Fibroblast of the conjunctiva (primary cell): Measurements from ENCODE around the gene GFAP.
A peak's percentile ranks its signal among the peaks of the same experiment; 100 is the strongest.
"Not testable (repeated sequence)": the region's sequence is repeated elsewhere in the genome, so short reads cannot be mapped to it uniquely, and the experiment has no call there.

Experiments
- DNase-seq: peaks from one replicate; pipeline ENCODE4 v3.0.0-alpha.2; 2010; ENCODE audit warnings: low read depth

The GFAP gene

DNA sequence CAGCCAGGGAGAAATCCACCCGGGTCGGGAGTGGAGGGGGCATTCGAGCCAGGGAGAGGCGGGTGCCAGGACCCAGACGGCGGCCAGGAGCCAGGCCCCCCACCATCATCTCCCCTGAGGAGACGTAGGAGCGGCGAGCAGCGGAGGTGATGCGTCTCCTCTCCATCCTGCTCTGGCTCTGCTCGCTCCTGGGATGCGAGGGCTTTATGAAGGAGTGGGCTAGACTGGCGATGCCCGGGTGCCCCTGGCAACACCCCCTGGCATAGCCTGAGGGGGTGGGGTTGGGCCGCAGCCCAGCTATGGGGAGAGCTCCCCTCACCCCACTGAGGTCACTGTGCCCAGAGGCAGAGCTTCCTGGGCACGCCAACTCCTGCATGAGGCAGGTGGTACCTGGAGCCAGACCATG, at the start of gene GFAP:
Gene GFAP, minus strand, starts transcription at position 180 of the 406 bp plus-strand sequence. Its CDS starts 14 bp downstream, at position 166.
- no peak for DNase-seq

DNA sequence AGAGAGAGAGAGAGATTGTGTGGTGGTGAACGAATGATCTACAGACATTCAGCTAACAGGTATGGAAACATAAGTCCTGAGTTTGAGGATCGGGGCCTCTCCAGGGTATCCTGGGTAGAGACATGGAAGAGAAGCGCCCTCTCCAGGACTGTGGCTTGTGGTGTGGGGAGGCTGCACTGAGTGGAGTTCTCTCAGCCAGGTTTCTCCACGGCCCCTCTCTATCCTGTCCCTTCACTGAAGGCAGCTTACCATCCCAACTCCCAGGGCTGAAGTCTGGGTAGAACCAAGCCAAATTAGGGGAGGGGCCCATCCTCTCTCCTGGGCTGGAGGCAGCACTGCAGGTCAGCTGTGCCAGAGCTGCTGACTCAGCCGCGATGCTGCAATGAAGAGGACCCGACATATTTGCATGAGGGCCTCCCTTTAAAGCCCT, 46.6 kb upstream of the GFAP start:
- DNase-seq: no peak

DNA sequence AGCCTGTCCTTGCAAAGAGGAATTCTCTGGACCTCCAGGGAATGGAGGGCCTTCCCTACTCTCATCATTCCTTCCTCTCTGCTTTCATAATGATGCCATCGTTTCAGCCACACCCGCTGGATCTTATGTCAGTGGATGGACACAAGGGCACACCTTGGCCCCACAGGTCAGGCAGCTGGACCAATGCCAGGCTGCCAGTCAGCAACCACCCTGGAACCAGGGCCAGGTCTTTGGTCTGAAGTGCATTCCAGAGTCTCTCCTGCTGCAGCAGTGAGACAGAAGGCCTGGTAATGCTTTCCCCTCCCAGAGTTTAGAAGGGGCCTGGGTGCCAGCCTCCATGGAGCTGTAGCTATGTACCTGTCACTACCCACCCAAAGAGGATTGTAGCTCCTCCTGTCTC, 45.4 kb upstream of the GFAP start:
- no peak for DNase-seq

DNA sequence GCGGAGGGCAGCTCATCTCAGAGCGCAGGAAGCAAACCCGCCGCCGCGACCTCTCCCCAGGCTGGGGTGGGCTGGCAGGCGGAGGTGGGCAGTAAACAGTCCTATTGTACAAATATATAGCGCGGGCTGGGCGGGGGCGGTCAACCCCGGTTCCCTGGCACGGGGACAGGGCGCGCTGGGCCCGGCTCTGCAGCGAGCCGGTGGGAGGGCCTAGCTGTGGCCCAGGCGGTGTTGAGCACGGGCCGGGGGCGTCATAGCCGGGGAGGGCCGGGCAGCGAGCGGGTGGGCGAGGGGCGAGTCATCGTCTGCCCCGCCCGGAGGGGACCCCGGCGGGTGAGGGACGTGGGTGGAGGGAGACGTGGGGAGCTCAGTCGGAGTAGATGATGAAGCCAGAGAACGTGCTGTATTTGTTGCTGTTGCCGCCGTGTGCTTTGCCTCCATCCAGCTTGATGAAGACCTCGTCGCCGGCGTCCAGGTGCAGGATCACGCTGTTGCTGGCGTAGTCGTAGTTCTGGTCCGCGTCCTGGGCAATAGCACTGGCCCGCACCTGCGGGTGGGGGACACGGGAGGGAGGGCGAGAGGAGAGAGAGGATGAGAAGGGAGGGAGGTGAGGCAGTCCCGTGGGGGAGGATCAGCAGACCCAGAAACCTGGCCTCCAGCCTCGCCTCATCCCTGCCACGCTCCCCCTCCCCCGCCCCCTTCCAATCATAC, 44.7 kb upstream of the GFAP start:
- no peak for DNase-seq

DNA sequence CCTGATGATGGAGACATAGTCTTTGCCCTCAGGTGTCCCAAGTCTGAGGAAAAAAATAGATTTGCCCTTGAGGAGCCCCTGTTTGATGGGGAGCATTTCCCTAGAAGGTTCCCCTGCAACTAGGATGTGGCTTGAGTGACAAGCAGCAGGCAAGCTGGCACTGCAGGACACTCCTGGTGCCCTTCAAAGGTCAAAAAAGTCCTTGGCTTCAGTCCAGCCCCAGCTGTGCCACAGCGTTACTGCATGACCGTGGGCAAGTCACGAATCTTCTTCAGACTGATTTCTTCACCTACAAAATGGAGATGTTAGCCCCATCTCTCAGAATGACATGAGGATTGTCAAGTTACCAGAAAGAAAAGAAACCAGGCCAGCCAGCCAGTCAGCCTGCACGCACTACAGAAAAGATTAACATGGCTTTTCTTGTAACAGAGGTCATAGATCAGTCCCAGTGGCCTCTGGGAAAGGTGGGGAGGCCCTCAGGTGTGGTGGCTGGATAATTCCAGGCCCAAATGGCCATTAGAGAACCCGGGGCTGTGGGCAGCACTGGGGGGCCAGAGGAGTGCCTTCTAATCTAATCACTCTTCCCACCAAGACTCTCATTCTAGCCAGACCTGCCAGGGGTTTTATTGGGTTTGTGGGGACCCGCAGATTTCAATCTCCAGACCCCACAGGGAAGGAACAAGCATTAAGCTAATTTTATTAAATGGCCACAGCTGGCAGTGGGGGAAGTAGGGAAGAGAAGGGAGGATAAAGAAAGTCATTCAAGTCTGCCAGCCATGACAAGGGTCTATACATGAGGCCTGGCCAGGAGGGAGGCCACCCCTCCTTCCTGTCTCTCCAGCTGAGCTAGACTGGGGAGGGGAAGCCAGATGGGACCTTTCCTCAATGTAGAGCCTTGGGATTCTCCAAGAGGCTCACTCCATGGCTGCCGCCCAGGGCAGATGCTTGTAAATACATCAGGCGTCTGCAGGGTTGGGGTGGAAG, 42.0 kb upstream of the GFAP start:
- DNase-seq: no peak

DNA sequence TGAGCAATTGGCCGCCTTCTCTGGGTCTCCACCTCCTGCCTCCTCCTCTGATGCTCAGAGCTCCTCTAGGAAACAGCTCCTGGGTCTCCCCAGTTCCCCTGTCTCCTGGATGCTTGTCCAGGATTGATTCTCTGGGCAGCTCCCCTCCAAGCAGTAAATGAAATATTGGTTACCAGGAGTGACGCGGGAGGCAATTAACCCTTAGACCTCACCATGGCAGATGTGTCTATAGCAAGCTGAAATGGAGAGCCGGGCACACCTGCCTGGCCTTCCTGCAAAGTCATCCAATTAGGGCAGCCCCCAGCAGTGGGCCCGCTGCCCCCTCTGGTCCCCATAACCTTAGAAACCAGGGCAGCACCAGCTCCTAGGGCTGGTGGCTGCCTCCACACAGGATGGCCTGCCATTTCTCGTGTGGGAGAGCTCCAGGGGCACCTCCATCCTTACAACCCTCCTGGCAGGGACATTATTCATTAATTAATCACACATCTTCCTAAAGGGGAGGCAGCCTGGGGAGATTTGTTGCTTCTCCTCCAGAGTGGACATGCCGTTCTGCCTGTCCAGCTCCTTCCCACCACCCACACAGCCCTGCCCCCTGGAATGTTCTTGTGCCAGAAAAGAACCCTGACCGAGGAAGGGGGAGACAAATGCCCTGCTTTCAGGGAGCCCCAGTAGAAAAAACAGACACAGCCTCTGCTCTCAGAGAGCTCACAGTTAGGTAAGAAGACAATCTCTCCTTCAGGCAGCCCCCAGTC, 40.5 kb upstream of the GFAP start:
- DNase-seq: no peak

DNA sequence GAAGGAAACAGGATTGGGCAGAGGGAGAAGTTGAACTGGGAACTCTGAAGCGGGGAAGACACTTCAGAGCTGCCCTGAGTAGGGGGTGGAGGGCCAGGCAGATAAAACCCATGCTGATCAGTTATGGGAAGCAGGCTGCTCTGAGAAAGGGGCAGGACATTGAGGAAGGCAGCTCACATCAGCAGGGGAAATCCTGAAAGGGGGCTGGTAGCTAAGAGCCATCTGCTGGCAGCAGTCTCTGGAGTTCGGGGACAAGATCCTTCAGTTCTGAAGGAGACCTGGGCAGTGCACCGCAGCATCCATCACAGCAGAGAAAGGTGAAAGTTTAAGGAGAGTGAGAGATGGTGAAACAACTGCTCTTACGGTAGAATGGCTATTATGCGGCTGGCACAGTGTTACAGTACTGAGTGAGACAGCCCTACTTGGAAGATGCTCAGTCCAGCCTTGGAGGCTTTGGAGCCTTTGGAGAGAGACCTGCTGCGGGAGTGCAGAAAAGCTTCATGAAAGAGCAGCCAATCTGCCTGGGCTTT, 37.7 kb upstream of the GFAP start:
- DNase-seq: no peak

DNA sequence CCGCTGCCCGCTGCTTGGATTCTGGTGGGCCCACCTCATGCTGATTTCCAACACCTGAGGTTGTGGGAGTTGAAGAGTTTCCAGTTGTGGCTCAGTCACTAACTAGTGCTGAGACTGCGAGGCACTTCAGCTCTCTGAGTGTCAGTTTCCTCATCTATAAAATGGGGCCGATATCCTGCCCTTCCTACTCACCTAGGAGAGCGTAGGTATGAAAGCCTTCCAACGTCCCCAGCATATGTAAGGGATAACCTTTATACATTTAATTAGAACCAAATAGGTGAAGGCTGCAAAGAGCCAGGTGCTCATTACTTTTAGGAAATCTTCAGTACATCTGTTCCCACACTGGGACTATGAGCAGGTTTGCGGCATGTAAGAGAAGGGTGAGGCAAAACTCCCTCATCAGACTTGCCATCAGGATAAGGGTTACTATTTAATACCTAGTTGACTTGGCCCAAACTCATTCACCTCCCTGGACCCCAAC, 33.1 kb upstream of the GFAP start:
- no peak for DNase-seq

DNA sequence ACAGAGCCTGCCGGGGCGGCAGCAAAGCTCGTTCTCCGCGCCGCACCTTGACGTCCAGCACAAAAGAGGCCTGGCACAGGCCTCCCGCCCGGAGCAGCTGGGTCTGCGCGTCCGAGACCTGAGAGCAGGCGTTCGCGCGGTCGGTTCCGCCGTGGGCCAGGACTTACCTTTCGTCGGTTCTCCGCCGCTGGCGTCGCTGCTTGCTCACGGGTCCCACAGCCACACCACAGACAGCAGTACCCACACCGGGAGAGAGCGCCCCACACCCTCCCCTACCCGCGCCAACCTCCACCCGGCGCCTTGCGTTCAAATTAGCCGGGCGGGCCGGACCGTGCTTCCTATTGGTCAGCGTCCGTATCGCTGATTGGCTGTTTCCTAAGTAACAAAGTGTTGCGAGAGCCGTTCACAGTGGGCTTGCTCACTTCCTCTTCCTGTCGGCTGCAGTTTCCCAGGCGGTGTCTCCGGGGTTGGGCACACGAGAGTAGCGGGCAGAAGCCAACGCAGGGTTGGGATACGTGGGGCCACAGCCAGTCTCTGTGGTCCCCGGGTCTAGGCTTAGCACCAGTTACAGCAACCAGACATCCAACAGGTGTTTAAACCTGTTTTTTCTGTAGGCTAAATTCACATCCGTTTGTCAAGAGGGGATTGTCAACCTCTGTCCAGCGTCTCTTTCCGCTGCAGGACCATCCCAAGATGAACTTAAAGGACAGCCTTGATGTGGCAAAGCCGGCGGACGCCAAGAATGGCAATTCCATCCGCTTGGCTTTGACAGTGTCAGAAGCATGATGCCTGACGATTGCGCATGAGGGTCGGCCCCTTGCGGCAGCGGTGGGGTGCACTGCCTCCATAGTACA, 32.4 kb upstream of the GFAP start, which contains the start of gene KIF18B:
Gene KIF18B, minus strand, starts transcription at position 313 of the 854 bp plus-strand sequence. CDS start 11,429 bp downstream, outside the sequence.
- DNase-seq: peak; percentile 93

DNA sequence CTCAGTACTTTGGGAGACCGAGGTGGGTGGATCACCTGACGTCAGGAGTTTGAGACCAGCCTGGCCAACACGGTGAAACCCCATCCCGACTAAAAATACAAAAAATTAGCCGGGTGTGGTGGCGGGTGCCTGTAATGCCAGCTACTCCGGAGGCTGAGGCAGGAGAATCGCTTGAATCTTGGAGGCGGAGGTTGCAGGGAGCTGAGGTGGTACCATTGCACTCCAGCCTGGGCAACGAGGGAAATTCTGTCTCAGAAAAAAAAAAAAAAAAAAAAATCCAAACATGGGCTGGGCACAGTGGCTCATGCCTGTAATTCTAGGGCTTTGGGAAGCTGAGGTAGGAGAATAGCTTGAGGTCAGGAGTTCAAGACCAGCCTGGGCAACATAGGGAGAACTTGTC, 30.4 kb upstream of the GFAP start:
- DNase-seq: not testable (repeated sequence)

DNA sequence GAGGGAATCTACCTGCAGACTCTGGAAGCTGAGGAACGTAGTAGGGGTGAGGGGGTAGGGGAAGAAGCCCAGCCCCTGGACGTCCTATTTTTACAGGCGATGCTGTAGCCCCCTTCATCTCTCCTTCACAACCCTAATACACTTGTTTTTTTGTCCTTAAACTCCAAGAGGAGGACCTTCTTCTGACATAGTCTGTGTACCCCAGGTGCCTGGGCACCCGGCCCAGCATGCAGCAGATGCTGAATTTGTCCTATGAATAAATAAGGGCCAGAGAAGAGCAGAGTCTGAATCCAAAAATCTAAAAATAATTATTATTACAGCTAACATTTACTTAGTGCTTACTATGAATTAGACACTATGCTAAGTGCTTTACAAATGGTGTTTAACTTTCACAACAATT, 27.2 kb upstream of the GFAP start:
- DNase-seq: no peak

DNA sequence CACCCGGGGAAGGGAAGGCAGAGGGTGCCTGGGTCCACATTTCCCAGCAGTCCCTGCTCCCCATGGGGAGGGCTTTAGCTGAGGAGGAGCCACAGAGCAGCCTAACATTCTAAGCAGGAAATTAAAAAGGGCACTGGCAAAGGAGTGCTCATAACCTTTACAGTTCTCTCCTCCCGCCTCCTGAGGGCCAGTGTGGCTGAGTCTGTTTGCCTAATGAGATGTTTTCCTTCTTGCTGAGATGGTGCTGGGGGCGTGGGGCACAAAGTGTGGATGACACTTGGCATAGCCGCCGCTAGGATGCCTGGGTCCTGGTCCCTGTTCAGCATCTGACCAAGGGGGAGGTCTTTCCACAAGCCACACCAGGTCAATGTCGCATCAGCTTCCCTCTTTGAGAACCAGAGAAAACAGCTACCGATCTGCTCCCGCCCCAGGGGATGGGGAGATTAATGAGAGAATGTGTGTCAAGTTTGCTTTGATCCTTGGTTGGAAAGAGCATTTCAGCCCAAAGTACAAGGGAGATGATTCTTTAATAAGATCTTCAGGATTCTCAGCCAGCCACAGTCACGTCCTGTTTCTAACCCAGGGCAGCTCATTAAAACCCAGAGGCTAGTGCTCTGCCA, 26.5 kb upstream of the GFAP start:
- DNase-seq: no peak

DNA sequence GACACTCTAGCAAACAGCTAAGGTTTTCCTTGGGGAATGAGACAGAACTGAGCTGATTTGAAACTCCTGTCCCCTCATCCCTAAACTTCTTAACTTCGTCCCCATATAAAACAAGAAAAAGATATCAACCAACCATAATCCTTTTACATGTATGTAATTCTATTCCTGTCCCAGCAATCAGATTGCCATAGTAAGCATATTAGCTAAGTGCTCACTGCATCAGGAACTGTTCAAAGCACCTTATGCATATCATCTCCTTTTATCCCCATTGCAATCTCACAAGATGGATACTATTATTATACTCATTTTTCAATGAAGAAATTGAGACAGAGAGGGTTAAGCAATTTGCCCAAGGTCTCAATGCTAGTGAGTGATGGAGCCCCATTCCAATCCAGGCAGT, 25.5 kb upstream of the GFAP start:
- no peak for DNase-seq

DNA sequence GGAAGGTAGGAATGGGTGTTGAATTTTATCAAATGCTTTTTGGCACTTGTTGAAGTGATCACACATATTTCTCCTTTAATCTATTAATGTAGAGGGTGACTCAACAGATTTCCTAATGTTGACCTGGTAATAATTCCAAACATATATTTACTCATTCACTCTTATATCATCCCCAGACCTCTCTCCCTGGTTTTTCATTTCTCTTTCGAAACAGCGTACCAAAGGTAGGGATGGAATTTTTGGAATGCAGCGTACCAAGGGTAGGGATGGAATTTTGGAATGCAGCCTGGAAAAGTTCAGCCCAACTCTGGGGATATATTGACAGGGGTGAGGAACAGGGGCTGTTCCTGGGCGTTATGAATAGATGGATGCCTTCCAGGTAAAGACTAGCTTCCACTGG, 25.0 kb upstream of the GFAP start:
- DNase-seq: no peak

DNA sequence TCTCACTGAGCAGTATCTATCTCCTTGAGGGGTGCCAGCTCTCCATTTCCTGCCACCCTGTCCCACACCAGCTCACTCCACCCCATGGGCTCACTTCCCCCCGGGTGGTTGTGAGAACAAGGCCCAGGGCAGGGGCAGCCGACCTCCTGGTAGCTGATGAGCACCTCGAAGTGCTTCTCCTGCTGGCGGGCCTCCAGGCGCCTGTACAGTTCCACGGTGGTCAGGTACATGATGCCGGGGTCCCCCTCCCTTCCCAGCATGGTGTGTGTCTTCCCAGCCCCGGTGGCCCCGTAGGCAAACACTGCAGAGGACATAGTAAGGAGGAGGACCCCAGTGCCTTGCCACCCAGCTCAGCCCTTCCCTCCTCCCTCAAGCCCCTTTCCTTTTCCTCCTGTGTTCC, 19.8 kb upstream of the GFAP start:
- no peak for DNase-seq

DNA sequence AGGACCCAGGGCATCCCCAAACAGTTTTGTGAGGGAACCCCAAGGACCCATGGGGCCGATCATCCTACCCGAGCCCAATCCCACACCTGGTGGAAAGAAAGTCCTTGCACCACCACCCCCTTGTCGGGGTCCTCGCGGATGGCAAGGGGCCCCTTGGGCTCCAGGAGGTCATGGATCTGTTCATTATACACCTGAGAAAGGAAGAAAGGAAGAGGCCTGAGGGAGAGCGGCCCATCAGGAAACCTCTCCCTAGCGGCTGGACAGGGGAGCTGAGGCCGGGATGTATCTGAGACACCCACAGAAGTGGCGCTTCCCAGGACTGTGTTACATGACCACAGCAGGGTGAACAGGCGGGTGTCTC, 19.4 kb upstream of the GFAP start:
- DNase-seq: no peak

DNA sequence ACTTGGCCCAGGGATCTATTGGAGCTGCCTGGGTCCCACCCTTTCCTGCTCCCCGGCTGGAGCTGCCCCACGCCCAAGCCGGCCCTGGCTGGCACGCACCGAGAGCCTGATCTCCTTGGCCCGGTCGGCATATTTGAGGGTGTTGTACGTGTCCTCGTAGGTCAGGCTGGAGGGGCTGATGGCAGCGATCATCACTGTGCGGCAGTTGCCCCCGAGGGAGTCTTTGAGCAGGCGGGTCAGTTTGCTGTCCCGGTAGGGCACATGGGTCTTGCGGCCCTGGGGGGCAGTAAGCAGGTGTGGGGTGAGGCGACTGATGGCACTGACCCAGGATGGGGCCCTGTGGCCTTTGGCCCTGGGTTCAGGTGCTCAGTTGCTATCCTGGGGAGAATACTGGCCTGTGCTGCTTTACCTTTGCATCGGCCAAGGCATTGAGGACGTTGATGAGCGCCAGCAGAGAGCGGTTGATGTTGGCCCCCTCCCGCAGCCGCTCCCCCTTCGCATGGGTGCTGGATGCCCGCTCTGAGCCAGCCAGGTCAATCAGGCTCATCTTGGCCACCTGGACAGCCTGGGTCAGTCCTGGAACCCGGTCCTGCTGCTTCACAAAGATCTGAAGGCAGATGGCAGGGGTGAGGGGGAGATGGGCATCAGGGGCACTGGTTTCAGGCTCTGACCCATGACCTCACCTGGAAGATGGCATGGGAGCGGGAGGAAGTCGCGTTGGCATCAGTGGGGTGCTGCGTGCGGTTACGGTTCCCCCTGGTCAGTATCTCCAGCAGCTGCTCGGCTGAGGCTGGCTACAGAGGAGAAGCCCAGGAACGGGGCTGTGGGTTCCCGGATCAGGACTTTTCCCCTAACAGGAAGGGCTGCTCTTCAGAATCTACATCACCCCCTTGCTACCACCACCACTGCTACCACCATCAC, 18.8 kb upstream of the GFAP start:
- no peak for DNase-seq

DNA sequence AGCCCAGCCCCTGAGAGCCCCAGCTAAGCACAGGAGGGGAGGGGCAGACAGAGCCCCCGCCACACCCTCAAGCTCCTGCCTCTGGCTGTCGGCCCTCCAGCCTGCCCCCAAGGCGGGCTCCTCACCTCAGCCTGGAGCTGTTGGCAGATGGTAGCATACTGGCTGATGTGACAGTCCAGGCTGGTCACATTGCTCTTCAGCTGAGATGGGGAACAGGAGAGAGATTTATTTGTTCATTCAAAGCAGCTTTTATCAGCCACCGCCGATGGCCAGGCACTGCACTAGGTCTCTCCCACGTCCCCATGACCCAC, 17.4 kb upstream of the GFAP start:
- no peak for DNase-seq

DNA sequence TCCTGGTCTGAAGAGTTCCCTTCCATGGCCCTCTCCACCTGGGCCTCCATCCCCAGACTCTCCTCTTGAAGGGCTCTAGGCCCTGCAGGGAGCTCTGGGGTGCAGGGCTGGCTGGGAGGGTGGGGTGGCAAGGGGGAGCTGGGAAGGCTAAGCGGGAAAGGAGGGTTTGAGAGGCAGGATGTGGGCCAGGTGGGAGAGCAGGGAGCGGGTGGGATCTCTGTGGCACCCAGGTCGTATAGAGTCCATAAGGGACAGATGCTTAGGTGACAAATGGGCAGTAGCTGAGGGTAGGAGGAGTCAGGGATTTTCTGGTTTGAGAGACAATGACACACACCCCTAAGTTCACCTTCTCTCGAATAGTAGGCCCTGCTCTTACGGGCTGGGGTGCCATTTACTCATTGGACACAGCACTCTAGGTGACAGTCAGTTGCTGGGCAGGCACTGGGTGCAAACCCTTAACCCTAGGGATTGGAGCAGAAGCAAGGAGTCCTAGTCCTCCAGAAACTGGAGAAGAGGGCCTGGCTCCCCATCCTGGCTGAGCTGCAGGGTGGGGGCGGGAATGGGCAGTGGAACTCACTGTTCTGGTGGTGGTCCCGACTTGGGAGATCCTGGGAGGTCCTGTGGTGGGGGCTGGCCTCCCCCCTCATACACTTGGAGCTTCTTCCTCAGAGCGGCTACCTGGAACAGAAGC, 16.9 kb upstream of the GFAP start:
- DNase-seq: no peak
